Lower leg skin (tissue), 3 donors: ENCODE data around the gene RETSAT.

ENCODE experiments used
- POLR2A ChIP-seq, 2 donors: fragments of 450-650 bp; IDR thresholded peaks; one replicate each; pipeline ENCODE4 v1.6.1; 2016 to 2017; ENCODE audit warnings: antibody characterized with exemption in 2 of 2, mild to moderate bottlenecking in 1 of 2, moderate library complexity in 1 of 2
- TF ChIP-seq, protein P1 (sequence below), 3 donors: fragments of 450-650 bp; IDR thresholded peaks; one replicate each; pipeline ENCODE4 v1.5.1; 2016; ENCODE audit warnings: antibody characterized with exemption in 3 of 3, mild to moderate bottlenecking in 3 of 3, moderate library complexity in 2 of 3

DNA sequence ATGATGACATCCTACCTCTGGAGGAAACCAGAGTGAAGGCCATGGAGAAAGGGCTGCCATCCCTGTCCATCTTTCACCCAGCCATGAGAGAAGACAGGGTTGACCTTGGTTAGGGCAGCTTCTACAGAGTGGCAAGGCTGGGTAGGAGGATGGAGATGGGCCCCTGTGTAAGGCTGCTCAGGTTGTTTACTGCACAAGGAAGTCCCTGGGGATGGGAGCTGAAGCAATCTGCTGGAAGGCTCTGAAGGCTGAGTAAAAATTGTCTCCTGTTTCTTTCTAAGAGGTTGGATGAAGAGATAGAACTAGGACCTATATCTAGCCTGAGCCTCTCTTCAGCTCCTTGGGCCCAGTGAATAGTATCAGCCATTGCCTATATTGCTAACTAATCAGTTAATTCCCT lies 14.6 kb upstream of the RETSAT start:
- TF ChIP-seq, protein P1, sequence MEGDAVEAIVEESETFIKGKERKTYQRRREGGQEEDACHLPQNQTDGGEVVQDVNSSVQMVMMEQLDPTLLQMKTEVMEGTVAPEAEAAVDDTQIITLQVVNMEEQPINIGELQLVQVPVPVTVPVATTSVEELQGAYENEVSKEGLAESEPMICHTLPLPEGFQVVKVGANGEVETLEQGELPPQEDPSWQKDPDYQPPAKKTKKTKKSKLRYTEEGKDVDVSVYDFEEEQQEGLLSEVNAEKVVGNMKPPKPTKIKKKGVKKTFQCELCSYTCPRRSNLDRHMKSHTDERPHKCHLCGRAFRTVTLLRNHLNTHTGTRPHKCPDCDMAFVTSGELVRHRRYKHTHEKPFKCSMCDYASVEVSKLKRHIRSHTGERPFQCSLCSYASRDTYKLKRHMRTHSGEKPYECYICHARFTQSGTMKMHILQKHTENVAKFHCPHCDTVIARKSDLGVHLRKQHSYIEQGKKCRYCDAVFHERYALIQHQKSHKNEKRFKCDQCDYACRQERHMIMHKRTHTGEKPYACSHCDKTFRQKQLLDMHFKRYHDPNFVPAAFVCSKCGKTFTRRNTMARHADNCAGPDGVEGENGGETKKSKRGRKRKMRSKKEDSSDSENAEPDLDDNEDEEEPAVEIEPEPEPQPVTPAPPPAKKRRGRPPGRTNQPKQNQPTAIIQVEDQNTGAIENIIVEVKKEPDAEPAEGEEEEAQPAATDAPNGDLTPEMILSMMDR (IDR thresholded peaks at IDR 0.05), result no peak
- no peak for TF ChIP-seq POLR2A (IDR thresholded peaks at IDR 0.05)
